ENCODE data around the gene C17orf75.

DNA sequence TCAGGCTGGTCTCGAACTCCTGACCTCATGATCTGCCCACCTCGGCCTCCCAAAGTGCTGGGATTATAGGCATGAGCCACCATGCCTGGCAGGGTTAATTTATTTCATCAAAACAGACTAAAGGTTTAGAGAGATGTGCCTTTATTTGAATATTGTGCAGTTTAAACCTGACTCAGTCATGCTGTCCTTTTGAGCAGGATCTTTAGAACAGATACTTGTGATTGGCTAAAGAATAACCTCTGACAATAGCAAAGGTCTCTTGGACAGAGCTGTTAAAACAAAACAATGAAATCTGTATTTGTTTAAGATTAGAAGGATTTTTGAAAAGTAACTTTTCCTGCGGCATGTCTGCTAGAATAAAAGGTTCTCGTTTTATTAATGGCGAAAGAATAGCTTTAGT, 44.0 kb upstream of the C17orf75 start:
- TF ChIP-seq, protein P1, sequence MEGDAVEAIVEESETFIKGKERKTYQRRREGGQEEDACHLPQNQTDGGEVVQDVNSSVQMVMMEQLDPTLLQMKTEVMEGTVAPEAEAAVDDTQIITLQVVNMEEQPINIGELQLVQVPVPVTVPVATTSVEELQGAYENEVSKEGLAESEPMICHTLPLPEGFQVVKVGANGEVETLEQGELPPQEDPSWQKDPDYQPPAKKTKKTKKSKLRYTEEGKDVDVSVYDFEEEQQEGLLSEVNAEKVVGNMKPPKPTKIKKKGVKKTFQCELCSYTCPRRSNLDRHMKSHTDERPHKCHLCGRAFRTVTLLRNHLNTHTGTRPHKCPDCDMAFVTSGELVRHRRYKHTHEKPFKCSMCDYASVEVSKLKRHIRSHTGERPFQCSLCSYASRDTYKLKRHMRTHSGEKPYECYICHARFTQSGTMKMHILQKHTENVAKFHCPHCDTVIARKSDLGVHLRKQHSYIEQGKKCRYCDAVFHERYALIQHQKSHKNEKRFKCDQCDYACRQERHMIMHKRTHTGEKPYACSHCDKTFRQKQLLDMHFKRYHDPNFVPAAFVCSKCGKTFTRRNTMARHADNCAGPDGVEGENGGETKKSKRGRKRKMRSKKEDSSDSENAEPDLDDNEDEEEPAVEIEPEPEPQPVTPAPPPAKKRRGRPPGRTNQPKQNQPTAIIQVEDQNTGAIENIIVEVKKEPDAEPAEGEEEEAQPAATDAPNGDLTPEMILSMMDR (conservative IDR thresholded peaks at IDR 0.05; ENCODE audit: low read depth, low read length) = no peak
- TF ChIP-seq POLR2A (IDR thresholded peaks at IDR 0.05; ENCODE audit: low read depth, low read length) = no peak
- TF ChIP-seq, protein P2, sequence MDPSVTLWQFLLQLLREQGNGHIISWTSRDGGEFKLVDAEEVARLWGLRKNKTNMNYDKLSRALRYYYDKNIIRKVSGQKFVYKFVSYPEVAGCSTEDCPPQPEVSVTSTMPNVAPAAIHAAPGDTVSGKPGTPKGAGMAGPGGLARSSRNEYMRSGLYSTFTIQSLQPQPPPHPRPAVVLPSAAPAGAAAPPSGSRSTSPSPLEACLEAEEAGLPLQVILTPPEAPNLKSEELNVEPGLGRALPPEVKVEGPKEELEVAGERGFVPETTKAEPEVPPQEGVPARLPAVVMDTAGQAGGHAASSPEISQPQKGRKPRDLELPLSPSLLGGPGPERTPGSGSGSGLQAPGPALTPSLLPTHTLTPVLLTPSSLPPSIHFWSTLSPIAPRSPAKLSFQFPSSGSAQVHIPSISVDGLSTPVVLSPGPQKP (IDR thresholded peaks at IDR 0.05; ENCODE audit: borderline replicate concordance, low read depth, low read length) = no peak
- no peak for TF ChIP-seq CEBPB (IDR thresholded peaks at IDR 0.05; ENCODE audit: low read depth, low read length)
- TF ChIP-seq CHD1 (IDR thresholded peaks at IDR 0.05; ENCODE audit: low read depth, low read length) = no peak
- no peak for TF ChIP-seq BHLHE40 (IDR thresholded peaks at IDR 0.05; ENCODE audit: low read depth, low read length)
- TF ChIP-seq, protein P3, sequence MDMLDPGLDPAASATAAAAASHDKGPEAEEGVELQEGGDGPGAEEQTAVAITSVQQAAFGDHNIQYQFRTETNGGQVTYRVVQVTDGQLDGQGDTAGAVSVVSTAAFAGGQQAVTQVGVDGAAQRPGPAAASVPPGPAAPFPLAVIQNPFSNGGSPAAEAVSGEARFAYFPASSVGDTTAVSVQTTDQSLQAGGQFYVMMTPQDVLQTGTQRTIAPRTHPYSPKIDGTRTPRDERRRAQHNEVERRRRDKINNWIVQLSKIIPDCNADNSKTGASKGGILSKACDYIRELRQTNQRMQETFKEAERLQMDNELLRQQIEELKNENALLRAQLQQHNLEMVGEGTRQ (IDR thresholded peaks at IDR 0.05; ENCODE audit: low read depth, low read length) = no peak
- TF ChIP-seq RFX5 (IDR thresholded peaks at IDR 0.05; ENCODE audit: low read depth, low read length) = no peak
- no peak for TF ChIP-seq MXI1 (IDR thresholded peaks at IDR 0.05; ENCODE audit: borderline replicate concordance, low read depth, low read length)
